NCI-H774 (cell line): ENCODE data around the gene PDZD2.

Experiments
- DNase-seq: peaks from one replicate; lab custom pipeline; 2025; lab: John Stamatoyannopoulos, UW

PDZD2 gene

DNA sequence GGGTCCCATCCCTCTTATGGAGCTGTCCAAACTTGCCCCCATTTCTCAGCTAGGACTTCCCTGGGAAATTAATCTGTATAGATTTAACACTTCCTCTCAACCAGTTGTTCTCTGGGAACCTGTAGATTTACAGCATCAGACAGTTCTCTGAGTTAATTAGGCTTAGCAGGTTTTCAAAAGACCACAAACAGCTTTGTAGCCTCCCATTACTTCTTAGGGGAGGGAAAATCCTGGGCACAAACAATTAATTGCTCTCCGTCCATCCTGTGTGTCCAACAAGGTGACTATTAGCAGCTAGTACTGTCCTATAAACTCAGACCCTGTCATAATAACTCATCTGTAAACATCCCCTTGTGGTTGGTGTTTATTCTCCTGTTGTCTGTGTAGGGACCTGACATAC is 337.2 kb downstream of the PDZD2 start:
- no peak for DNase-seq

DNA sequence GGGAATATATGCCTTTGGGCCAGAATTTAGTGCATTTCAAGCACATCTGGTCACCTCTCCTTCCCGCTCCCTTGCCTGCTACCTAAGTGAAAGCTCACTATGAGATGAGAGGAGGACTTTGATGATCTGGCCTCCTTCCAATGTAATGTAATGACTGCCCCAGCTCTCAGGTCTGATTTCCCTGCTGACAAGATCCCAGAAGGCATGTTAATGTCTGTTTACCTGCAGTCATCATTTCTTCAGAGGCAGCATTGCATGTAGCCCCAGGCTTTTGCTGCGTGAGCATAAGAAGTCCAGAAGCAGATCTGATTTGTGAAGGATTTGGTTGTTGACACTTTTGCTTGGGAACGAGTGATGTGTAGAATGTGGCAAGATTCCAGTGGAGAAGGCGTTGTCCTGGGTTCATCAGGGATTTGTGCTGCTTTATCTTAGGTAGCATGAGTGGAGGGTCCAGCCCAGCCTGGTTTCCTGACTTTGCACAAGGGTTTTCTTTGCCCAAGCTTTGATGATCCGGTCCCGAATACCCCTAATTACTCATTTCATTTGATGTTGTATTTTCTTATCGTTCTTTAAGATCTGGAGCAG is 342.5 kb downstream of the PDZD2 start:
- no peak for DNase-seq

DNA sequence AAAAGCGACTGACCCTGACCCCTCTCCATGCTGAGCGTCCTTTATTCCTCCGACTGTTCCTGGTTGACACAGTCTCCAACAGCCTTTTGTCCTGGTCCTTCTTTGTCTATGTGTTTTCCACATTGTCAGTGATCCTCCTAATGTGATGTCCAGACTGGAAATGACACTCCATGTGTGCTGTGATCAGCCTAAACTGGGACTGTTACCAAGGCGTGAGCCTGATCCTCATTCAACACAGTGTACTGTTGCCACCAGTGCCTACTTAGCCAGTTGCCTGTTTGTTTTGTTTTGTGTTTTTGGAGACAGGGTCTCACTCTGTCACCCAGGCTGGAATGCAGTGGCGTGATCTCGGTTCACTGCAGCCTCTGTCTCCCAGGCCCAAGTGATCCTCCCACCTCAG is 343.1 kb downstream of the PDZD2 start:
- no peak for DNase-seq

GRCh38 chr5:31982621-31983020 is 343.7 kb downstream of the PDZD2 start:
- DNase-seq, result no peak

DNA sequence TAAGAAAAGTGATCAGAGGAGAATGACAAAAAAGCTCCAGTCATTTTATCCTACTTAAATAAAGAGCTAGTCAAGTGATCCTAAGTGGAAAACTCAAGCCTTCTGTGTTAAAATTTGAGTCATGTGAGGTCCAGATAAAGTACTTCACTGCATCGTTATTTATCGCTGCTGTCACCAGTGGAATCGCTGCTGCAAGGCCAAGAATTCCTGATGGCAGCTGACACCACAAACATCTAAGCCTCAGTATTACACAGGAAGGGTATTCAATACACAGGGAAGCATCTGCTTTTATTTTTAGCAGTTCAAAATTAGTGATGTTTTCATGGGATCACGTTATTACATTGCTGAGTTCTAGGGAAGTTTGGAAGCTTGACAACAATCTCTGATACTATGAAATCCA is 344.9 kb downstream of the PDZD2 start:
- DNase-seq, result no peak

- no peak for DNase-seq
Measured at GRCh38 chr5:31984691-31985090, 345.8 kb downstream of the PDZD2 start.

DNA sequence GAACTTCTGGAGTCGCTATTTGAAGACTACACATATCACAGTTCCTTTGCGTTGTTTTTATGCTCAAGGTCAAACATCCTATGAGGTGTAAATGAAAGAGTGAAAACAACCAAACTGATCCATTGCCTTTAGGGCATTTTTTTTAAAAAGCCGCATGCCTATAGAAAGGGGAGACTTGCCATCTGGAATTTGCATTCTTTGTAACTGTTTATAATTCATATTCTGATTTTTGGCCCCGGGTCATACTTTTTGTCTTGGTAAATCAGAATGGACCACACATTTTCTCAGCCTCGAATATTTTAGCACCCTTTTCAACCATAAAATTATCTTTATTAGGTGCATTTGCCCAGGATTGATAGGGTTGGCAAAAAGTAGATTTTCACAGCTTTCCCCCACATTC is 347.2 kb downstream of the PDZD2 start:
- no peak for DNase-seq

DNA sequence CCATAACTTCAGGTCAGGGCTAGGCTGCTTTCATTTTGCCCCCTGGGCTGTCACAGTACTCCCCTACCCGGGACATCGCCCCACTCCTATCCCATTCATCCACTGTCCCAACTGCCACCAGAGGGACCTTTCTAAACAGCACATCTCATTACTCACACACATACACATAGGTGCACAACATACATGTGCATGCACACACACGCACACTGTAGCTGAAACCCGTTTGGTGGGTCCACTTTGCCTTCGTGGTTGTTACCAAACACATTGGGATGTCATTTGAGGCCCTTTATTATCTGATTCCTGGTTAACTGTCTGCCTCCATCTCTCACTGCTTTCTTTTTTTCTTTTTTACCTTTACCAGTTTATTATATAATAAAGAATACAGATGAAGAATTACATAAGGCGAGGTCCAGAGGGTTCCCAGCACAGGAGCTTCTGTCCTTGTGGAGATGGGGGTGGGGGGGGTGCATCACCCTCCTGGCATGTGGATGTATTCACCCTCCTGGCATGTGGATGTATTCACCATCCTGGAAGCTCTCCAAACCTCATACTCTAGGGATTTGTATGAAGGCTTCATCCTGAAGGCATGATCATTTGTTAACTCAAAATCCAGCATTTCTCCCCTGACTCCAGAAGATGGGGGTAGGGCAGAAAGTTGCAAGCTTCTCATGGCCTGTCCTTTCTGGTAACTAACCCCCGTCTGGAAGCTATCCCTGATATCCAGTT is 349.2 kb downstream of the PDZD2 start:
- DNase-seq, result no peak

GRCh38 chr5:31990081-31990650 is 351.2 kb downstream of the PDZD2 start:
- no peak for DNase-seq

DNA sequence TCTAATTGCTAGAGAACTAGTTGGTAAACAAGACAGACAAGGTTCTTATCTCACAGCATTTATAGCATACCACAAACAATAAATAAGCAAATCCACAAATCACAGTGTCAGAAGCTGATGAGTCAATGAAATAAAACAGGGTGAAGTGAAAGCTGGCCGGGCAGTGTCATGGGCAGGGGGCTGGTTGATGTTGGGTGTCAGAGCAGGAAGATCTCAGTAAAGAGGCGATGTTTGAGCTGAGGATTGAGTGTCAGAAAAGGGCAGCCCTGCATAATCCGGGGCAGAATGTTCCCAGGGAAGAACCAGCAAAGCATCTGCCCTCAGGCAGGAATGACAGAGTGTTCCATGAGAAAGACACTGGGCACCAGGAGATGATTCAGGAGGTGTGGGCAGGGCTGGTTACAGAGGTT is 351.8 kb downstream of the PDZD2 start:
- DNase-seq, result no peak

GRCh38 chr5:31992377-31992776 is 353.4 kb downstream of the PDZD2 start:
- no peak for DNase-seq

DNA sequence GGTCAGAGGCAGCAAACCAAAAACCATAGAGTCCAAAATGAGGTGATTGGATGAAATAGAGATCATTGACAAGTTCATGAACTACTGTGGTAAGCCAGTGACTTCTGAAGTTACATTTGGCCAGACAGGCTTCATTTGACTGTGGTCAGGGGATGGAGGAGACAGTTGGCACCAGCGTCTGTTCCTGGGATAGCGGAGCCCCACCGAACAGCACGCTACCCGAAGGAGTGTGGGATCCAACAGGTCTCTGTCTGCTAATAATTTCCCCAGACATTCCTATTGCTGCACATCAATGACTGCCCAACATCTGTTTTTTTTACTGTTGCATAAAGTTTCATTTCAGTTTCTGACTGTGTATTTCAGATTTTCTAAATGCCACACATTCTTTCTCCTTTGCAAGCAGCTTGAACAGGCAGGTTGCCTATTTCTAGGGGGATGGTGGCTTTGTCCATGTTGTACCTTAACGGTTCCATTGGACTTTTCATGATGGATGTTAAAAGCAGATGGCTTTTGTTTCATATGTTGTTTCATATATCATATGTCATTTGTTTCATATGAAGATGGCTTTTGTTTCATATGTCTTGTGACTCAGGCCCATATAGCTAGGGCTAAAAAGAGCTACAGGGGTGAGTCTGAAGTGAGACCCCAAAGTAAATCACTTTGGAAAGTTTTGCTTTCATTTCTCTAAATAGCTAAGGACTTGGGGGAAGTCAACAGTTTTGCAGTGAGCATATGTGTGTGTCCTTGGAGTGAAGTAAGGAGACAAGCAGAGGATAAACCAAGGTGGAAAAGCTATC is 354.4 kb downstream of the PDZD2 start:
- DNase-seq, result no peak

- DNase-seq, result no peak
Measured at GRCh38 chr5:31995006-31995405, 356.1 kb downstream of the PDZD2 start.

DNA sequence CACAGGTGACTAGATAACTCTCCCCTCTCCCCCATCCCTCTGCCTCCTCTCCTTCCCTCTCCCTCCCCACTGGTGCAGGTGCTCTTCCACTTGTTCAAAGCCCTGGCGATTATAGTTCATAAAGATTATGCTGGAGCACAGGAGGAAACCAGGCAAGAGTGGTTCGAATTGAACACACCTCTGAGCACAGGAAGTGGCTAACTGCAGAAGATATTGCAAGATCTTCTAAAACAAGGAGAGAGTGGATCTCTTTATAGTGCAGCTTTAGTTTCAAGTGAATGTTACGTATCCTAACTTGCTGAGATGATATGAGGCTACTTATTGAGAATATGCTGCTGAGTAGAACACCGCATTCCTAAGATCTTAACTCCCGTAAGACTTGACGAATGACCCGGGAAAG is 356.8 kb downstream of the PDZD2 start:
- no peak for DNase-seq

DNA sequence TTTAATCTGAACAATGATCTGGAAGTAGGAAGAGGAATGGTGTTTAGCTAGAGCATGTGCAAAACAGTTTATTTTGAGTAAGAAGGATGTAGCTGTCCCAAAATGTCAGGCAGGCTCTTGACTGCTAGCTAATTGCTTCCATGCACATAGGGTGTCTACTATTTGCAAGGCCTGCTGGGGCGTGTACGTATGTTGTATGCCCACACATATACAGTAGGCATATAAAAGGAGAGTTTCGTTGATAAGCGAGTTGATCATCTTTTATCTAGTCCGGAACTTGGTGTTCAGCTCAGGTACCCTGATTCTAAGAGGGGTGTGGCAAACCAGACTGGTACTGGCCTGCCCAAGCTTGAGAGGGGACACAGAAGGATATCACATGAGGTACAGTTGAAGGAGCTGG is 358.0 kb downstream of the PDZD2 start:
- no peak for DNase-seq

DNA sequence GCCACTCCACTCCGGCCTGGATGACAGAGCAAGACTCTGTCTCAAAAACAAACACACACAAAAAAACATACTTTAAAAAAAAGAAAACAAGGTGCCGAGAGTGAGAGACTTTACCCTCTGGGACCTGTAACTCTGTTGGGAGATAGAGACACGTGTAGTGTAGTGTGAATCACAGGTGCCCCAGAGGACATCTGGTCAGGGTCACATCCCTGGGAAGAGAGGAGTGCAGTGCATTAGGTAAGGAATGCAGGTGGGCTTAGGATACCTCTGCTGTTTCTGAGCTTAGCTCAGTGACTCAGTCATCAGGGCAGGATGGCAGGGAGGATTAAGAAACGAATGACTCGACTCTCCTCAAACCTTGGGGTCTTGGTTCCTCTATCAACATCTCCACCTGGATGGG is 360.5 kb downstream of the PDZD2 start:
- DNase-seq, result no peak

GRCh38 chr5:32000731-32001130 is 361.8 kb downstream of the PDZD2 start:
- no peak for DNase-seq

DNA sequence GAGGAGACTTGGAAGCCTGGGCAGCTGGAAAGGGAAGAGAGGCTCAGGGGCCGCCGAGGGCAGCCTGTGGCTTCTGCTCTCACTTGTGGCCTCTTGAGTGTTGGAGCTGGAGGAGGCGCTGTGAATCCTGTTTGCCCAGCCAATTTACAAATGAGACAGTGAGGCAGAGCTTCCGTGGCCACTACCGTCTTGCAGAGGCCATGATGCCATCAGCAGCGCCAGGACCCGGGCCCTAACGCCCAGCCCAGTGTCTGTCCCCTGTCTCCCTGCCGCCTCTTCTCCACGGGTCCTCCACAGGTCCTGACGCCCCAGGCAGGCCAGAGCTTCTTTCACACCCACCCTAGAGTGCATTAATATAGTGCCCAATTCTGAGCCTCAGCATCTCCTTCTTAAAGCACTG is 362.4 kb downstream of the PDZD2 start:
- DNase-seq, result no peak

DNA sequence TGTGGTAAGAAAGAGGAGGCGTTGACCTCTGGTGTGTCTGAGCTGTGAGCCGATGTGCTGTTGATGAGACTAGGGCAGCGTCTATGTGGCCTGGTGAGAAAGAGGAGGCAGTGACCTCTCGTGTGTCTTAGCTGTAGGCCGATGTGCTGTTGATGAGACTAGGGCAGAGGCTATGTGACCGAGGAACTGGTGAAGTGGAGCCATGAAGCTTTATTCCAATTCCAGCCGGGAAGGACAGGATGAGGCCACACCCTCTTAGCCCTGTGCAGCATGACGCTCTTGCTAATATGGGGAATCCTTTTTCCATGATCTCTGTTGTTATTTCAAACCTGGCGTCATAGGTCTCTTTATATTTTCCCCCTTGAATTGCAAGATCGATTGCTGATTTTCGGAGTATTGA is 362.8 kb downstream of the PDZD2 start:
- DNase-seq, result no peak

DNA sequence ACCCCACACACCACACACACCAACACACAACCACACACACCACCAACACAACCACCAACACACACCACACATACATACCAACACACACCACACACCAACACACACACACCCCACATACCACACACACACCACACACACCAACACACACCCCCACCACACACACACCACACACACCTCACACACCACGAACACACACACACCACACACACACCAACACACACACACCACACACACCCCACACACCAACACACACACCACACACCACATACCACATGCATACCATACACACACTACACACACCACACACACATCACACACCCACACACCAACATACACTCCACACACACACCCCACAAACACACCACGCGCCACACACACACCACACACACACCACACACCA is 363.8 kb downstream of the PDZD2 start:
- DNase-seq, result no peak

- DNase-seq, result no peak
Measured at GRCh38 chr5:32003981-32004380, 365.1 kb downstream of the PDZD2 start.

- DNase-seq, result no peak
Measured at GRCh38 chr5:32004404-32004803, 365.5 kb downstream of the PDZD2 start.

- no peak for DNase-seq
Measured at GRCh38 chr5:32008746-32009145, 369.8 kb downstream of the PDZD2 start.
